HUES6 (cell line): ENCODE data around the gene DSEL.

Experiments used
- H3K27ac ChIP-seq: 2 replicates; pipeline ENCODE4 v1.7.0; 2013; ENCODE audit warnings: low read depth, mild to moderate bottlenecking, low read length, inconsistent platforms
- H3K27me3 ChIP-seq: 2 replicates; pipeline ENCODE4 v1.6.1; 2013; ENCODE audit warnings: low read length; ENCODE audit not compliant: control insufficient read depth, insufficient read depth
- H3K36me3 ChIP-seq: 2 replicates; pipeline ENCODE4 v1.6.1; 2013; ENCODE audit warnings: low read length; ENCODE audit not compliant: control insufficient read depth, insufficient read depth
- H3K4me1 ChIP-seq: 2 replicates; pipeline ENCODE4 v1.6.1; 2013; ENCODE audit warnings: low read length; ENCODE audit not compliant: control insufficient read depth, insufficient read depth
- H3K4me3 ChIP-seq: 2 replicates; pipeline ENCODE4 v1.5.1; 2013; ENCODE audit warnings: low read depth, low read length
- H3K9ac ChIP-seq: one replicate; pipeline ENCODE4 v1.6.1; 2013; ENCODE audit warnings: mild to moderate bottlenecking, low read length
- H3K9me3 ChIP-seq: 2 replicates; pipeline ENCODE4 v1.6.1; 2013; ENCODE audit warnings: low read depth, low read length; ENCODE audit not compliant: control insufficient read depth, insufficient read depth

Gene DSEL

DNA sequence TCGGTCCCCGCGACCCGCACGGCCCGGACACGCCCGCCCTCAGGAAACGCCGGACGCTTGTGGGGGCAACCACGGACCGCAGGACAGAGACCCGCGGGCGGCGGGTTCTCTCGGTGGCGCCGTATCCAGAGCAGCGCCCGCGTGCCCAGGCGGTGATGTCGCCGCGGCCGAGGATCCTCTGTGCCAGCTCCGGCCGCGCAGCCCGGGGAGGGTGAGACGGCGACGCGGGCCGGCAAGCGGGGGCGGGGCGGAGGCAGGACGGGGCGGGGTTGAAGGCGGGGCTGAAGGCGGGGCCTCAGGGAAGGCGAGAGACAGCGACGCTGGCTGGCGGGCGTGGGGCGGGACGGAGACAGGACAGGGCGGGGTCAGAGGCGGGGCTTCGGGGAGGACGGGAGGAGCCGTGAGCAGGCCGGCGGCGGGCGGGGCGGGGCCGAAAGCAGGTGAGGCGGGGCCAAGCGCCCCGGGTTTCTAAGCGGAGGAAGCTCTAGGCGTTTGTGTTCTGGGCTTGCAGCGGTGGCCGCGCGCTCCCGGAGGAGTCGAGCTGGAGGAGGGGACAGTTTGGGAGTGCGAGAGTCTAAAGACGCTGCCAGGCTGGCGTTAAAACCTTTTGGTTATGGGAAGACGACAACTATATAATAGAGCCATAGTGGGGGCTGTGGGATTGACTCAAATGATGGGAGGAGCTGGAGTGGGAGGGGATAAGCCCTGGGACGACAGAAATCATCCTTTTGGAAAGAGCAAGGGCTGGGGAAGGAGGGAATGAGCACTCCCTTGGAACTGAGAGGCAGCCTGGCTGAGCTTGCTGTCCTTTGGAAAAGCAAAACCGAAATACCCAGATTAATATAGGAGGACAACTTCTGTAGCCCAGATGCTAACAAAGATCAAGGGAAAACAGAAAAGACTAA lies at the start of gene DSEL:
TSS of gene DSEL (minus strand) at position 182 of the 905 bp plus-strand sequence. CDS start 2,112 bp downstream, outside the sequence.
- H3K36me3 ChIP-seq = peaks cover 33% of the 10 kb centered on the region
- H3K4me3 ChIP-seq = peak within 1 kb of the TSS; percentile 87
- H3K27me3 ChIP-seq = no peaks in the 10 kb centered on the region
- peak within 1 kb of the TSS; percentile 86 for H3K9ac ChIP-seq
- no peak within 1 kb of the TSS; the same call in 1 of the 2 replicates for H3K27ac ChIP-seq
- peaks cover 8% of the 10 kb centered on the region; the same call in 1 of the 2 replicates for H3K9me3 ChIP-seq
- peaks cover 26% of the 10 kb centered on the region for H3K4me1 ChIP-seq

DNA sequence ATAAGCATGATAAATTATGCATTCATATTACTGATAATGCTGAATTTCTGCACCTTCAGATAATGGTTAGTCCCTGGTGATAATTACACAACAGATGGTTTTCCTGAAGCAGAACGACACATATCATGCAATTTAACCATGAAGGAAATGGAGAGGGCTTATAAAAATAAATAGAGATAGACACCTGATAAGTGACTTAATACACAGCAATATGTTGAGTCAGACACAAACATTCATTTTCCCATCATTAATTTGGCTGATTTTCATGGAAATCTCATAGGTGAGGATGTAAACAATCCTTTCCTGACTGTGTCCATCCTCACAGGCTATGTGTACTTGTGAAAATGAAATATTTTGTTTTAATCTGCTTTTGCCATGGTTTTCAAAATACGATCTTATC lies 36.9 kb upstream of the DSEL start:
- H3K27me3 ChIP-seq = no peaks in the 10 kb centered on the region
- no peak overlapping the region for H3K27ac ChIP-seq

DNA sequence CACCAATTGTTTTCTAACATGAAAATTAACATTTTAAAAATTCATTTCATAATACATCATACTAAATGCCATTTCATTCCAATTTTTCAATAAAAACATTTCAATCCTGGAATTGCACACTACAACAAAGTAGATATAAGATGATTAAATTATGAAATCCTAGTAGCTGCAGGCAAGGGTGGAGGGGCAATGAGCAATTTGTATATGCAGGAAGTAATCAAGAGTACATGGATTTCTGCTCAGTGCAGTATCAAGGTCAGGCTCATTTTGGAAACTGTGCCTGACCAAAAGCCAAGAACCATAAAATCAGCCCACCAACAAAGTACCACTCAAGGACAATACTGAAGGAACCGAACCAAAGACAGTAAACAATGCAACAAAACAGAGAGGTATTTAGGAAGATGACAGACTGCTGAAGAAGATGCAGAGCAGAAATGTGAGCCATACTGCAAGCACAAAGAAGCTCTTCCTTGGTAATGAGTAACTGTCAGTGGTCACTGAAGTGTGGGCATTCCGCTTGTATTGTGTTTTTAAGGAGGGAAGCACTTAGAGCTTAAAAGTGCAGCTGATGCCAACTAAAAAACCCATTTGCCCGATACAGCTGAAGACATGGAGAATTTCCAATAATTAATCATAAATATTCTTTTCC lies 34.5 kb upstream of the DSEL start:
- Histone ChIP-seq H3K9ac (no peak overlapping the region), H3K27ac (no peak overlapping the region), H3K4me3 (no peak overlapping the region), H3K4me1 (no peaks in the 10 kb centered on the region), H3K36me3 (no peaks in the 10 kb centered on the region), H3K9me3 (no peaks in the 10 kb centered on the region), H3K27me3 (no peaks in the 10 kb centered on the region)

More for the DNA sequence above, 36.9 kb upstream of the DSEL start:
- H3K4me1 ChIP-seq = no peaks in the 10 kb centered on the region
- H3K9ac ChIP-seq = no peak overlapping the region
- H3K9me3 ChIP-seq = 0 out of 2 replicates have a peak, but pooled peaks cover 3% of the 10 kb centered on the region
- no peak overlapping the region for H3K4me3 ChIP-seq
- H3K36me3 ChIP-seq = no peaks in the 10 kb centered on the region

DNA sequence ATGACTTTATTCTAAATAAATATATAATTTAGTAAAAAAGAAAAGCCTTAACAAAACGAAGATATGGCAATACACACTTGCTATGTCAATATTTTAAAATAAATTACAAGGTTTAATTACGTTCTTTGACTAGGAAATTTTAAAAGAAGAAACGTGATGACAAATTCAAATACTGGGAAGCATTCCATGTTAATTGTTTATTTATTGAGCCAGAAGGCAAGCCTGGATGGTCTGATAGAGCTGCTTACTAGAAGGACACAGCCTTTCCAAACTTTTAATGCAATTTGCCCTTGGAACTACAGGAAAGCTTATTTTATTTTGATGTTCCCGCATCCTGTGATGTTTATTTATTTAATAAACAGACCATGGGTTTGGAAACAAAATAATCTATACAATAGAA lies 33.4 kb upstream of the DSEL start:
- Histone ChIP-seq H3K27ac (no peak overlapping the region), H3K36me3 (no peaks in the 10 kb centered on the region), H3K9ac (no peak overlapping the region), H3K9me3 (no peaks in the 10 kb centered on the region), H3K27me3 (no peaks in the 10 kb centered on the region), H3K4me3 (no peak overlapping the region), H3K4me1 (no peaks in the 10 kb centered on the region)

DNA sequence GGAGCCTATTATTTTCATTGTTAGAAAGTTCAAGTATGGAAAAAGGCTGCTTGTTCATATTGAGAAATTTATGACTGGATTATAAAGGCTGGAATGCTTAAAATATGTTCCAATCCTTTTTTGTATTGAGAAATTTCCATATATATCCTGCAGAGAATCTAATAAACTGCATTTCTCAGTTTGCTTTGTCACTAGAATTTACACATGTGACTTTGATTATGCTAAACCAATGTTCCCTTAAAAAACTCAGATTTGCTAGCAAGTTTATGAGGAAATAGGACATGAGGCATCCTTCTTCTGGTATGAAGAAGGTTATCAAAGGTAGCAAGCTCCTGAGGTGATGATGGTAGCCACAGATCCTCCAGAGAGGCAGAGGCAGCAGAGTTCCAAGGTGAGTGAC lies 29.2 kb upstream of the DSEL start:
- no peak overlapping the region for H3K4me3 ChIP-seq

DNA sequence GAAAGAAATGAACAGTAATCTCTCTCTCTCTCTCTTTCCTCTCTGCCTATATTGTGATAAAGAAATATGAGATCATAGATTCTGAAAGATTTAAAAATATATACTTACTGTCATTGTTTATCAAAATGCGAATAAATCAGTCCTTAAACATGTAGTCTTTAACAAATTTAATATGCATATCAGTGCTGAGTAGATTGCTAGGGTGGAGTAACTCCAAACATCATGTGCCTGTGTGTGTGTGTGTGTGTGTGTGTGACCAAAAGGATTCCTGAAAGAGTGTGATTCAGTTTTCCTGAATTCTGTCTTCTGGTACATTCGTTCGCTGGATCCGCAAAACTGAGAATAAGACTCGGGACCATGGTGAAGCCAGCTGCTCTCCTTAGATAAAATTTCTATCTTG lies 24.0 kb upstream of the DSEL start:
- H3K4me1 ChIP-seq = no peaks in the 10 kb centered on the region
- H3K4me3 ChIP-seq = no peak overlapping the region
- no peaks in the 10 kb centered on the region for H3K36me3 ChIP-seq
- no peaks in the 10 kb centered on the region for H3K27me3 ChIP-seq
- no peak overlapping the region for H3K9ac ChIP-seq
- H3K27ac ChIP-seq = no peak overlapping the region
- H3K9me3 ChIP-seq = no peaks in the 10 kb centered on the region

More for the DNA sequence above, 29.2 kb upstream of the DSEL start:
- H3K27me3 ChIP-seq = no peaks in the 10 kb centered on the region
- no peak overlapping the region for H3K9ac ChIP-seq
- no peaks in the 10 kb centered on the region for H3K9me3 ChIP-seq
- H3K36me3 ChIP-seq = no peaks in the 10 kb centered on the region
- H3K27ac ChIP-seq = no peak overlapping the region
- H3K4me1 ChIP-seq = no peaks in the 10 kb centered on the region

DNA sequence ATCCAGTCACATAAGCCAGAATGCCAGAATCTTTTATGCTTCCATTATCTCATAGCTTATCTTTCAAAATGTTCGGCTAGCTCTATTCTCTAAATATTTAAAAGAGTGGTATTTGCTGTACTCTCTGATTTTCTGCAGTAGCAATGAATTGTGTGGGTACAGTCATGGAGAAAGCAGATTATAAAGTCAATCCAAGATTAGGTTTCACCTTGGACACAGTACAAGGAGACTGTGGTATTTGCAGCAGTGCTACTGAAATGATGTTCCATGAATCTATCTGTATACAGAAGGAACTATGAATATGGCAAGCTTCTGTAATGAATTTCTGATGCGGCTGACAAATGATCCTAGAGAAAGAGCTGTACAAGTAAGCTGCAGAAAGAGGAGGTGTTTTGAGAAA lies 15.4 kb upstream of the DSEL start:
- Histone ChIP-seq H3K36me3 (no peaks in the 10 kb centered on the region), H3K4me1 (no peaks in the 10 kb centered on the region), H3K4me3 (no peak overlapping the region), H3K27ac (no peak overlapping the region), H3K27me3 (no peaks in the 10 kb centered on the region), H3K9me3 (no peaks in the 10 kb centered on the region), H3K9ac (no peak overlapping the region)

DNA sequence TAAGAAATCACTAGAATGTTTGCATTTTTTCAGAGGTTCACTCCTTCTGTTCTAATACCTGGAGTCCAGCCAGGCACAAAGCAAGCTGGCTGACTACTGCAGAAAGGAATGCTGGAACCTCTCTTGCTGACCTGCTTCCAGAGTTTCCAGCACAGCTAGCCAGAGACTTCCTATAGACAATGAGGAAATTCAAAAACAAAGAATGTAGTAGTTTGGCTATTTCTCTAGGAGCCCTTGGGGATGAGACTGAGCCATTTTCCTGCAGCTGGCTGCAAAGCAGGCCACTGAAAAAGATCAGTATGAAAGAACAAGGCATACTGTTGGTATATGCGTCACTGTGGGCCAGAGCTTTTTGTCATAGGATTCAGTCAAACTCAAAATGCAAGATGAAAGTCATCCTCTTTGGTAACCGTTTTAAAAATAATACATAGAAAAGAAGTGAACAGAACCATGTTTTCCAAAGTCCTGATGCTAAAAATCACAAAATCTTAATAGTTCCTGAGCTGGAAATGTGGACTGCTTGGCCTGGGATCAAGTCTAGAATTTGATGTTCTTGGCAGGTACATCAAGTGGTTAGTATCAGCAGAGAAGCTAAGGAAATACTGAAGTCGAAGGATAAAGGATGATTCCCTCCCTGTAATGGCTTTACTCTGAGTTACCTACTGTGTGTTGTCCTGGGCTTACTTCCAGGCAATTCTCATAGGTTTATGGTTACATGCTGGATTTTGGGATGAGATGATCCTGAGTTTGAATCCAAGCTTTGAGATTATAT lies 9.0 kb upstream of the DSEL start:
- Histone ChIP-seq H3K27me3 (no peaks in the 10 kb centered on the region), H3K4me1 (peaks cover 17% of the 10 kb centered on the region), H3K4me3 (no peak overlapping the region), H3K27ac (peak overlapping the region; percentile 77), H3K36me3 (no peaks in the 10 kb centered on the region), H3K9me3 (no peaks in the 10 kb centered on the region), H3K9ac (no peak overlapping the region)

DNA sequence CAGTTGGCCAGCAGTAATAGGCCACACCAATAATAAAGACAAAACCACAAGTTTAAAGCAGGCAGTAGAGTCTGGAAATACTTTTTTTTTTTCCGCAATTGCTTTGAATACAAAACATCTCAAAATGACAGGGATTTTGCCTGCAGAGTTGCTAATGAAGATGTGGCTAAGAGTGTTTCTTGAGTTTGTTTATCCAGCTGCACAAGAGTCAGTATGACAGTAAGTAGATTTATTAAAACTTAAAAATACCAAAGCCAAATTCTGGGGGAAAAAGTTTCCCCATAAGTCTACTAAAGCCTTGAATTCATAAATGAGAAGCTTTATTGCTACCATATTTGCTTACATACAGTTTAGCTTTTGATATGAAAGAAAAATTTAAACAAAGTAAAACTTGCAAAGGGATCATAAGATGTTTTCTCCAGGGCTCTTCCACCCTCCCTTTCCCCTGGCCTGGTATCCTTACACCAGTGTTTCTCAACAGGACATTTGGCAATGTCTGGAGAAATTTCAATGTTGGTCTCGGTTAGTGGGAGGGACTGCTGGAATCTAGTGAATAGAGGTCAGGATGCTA lies 3.9 kb upstream of the DSEL start:
- Histone ChIP-seq H3K36me3 (no peaks in the 10 kb centered on the region), H3K9ac (no peak overlapping the region), H3K27me3 (no peaks in the 10 kb centered on the region), H3K4me1 (peaks cover 33% of the 10 kb centered on the region), H3K27ac (no peak overlapping the region), H3K9me3 (no peaks in the 10 kb centered on the region), H3K4me3 (no peak overlapping the region)

DNA sequence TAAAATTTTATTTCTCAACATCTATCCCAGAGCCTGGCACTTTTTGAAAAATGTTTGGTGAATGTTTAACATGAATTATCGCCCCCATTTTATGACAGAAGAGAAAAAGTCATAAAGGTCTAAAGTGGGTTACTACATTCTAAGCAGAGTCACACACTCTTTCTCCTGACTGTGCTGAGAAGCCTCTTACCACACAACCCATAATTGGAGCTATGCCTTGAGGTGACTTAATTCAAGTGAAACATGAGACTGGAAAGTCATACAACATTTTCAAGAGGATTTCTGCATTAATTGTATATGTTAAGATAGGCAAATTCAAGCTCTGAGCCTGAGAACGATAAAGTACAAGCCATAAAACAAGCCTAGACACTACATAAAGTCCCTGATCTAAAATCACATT lies 3.1 kb upstream of the DSEL start:
- H3K9me3 ChIP-seq = no peaks in the 10 kb centered on the region
- no peak overlapping the region for H3K27ac ChIP-seq
- peaks cover 5% of the 10 kb centered on the region; the same call in 1 of the 2 replicates for H3K36me3 ChIP-seq
- peaks cover 26% of the 10 kb centered on the region for H3K4me1 ChIP-seq
- no peak overlapping the region for H3K9ac ChIP-seq
- no peak overlapping the region for H3K4me3 ChIP-seq
- no peaks in the 10 kb centered on the region for H3K27me3 ChIP-seq
